Stimulated activated CD8-positive, alpha-beta memory T cell treated with anti-CD3 and anti-CD28 coated beads, Interleukin-12 subunit alpha, Interleukin-12 subunit beta, amount 100 ng/mL, for 24 hours (primary cell): ENCODE data around the gene GNPTAB.

Source experiments
- DNase-seq: peaks from one replicate; pipeline ENCODE4 v3.0.0-alpha.2; 2020; ENCODE audit errors: extremely low read depth

GNPTAB gene

GRCh38 chr12:101804409-101804808, 26.4 kb downstream of the GNPTAB start:
- no peak for DNase-seq

DNA sequence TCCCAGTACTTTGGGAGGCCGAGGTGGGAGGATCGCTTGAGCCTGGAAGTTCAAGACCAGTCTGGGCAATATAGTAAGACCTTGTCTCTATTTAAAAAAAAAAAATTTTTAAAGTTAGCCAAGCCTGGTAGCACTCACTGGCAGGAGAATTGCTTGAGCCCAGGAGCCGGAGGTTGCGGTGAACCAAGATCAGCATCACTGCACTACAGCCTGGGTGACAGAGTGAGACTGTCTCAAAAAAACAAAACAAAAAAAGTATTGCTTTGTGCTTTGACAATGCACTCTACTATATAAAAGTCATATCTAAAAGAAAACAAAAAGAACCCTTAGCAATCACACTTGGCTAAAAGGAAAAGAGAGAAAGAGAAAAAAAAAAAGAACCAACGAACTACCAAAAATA, 26.8 kb downstream of the GNPTAB start:
- DNase-seq, result no peak

DNA sequence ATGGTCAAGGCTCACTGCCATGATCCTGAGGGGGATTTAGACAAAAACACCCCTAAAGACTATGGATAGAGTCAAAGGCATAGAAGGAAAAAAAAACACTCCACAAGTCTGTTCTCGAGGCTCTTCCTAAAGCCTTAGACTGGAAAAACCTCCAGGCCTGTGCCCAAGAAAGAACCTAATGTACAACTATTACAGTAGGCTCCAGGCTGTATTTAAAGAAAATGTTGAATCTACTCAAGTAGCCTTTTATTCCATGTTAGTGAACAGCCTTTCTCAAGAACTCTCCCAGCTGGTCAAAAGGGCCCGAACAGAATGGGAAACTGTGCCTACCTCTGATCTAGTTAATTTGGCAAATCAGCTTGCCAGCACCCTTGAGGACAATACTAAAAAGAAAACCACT, 28.3 kb downstream of the GNPTAB start:
- DNase-seq, result no peak

- DNase-seq, result no peak
These were observed 31.0 kb downstream of the GNPTAB start for GRCh38 chr12:101799774-101800173.

DNA sequence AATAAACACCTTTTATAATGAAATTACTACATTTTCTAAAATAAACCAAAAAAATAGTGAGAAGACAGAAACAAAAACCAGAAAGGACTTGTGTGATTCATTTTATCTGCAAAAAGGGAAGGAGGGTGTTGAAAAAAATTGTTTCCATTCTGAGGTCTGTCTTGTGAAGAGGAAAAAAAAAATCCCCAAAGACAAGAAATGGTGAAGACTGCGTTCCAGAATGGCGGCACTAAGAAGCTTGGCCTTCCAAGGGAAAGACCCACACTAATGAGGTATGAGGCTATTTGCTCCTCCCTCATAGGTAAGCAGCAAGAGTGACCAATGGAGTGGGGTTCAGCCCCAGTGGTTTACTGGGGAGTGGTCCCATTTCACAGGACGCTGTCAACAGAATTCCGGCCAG, 35.0 kb downstream of the GNPTAB start:
- DNase-seq, result no peak

DNA sequence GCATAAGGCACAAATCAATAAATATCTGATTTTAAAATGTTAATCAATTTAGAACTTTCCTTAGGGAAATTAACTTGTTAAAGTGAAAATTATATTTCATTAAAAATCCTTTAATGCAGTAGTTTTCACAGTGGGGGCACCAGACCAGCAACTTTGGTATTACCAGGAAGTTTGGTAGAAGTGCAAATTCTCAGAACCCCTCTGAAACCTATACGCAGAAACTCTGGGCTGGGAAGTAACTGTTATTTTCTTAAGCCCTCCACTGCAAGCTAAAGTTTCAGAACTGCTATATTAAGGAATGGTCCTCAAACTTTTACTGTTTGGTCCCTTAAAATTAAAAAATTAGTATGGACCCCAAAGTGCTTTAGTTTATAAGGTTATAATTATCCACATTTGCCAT, 35.7 kb downstream of the GNPTAB start:
- DNase-seq, result no peak

DNA sequence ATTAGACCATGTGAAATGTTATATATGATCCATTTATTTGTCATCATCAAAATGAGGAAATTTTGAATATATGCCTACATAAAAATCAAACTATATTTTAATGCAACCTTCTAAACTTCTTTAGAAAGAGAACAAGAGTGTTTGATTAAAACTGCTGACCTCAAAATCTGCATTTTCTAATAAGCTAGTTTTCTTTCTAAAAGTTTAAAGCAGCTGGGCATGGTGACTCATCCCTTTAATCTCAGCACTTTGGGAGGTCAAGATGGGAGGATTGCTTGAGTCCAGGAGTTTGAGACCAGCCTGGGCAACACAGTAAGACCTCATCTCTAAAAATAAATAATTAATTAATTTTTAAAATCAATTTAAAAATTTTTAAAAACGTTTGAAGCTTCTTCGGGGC, 36.2 kb downstream of the GNPTAB start:
- DNase-seq, result no peak

- no peak for DNase-seq
These were observed 37.4 kb downstream of the GNPTAB start for GRCh38 chr12:101793401-101793800.

DNA sequence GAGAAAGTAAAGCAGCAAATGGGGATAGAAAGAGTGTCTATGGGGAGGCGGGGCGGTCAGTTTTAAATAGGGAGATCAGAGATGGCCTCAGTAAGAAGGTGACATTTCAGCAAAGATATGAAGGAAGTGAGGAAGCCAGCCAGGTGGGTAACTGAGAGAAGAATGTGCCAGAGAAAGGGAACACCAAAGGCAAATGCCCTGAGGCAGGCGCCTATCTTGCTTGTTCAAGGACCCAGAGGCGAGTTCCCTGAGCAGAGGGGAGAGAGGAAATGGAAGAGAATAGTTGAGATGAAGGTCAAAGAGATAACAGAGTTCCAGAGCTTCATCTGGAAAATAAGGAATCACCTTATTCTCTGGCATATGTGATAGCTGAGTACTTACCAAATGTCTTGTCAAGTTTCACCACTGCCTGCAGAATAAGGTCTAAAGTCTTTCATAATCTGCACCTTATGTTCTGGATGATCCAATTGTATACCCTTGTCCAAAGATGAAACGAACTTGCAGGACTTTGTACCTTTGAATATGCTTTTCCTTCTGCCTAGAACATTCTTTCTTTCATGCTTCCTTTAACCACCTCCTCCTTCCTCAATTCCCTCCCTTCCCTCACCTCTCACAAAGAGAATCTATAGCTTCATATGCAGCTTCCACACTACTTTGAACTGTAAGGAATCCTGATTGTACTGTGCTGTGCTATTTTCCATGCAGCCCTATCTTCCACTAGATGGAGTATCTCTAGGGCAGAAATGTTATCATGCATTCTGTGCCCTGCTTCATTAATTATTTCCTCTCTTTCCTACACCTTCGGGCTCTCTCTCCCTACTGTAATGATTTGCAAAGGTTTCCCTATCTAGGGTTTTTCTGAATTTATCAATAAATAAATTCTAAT, 38.5 kb downstream of the GNPTAB start:
- DNase-seq, result no peak

DNA sequence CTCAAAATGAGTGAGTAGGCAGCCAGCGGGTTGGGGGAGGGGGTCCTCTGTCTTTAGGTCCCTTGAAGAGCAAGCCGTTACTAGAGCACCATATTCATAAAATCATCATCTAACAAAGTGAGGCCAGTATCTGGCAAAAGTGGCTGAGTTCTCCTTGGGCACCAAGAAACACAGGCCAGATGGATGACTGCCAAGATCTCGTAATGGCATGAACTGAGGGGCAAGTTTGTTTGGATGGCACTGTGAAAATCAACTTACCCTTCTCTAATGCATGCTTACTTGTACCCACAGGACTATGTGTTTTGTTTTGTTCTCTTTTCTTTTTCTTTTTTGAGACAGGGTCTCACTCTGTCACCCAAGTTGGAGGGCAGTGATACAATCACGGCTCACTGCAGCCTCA, 41.6 kb downstream of the GNPTAB start:
- no peak for DNase-seq

DNA sequence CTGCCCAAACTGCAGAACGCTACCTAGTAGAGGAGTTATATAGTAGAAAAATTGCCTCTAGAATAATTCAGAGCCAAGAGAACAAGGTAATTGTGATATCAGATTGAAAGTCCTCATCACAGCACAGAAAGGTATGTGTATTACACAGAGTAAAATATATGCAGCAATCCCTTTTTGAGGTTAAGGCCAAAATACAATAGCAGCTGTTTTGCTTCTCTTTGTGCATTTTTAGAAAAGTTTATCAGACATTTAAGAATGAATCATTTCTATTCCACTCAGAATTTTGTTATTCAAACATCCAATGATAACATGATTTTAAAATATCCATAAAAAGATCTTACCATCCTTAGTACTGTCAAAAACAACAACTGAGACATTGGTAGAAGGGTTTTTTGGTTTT, 45.1 kb downstream of the GNPTAB start:
- no peak for DNase-seq

GRCh38 chr12:101784376-101784775, 46.4 kb downstream of the GNPTAB start:
- DNase-seq, result no peak

- DNase-seq, result no peak
These were observed 46.9 kb downstream of the GNPTAB start for GRCh38 chr12:101783838-101784237.

- no peak for DNase-seq
These were observed 47.6 kb downstream of the GNPTAB start for GRCh38 chr12:101783150-101783549.

GRCh38 chr12:101782273-101782731, 48.5 kb downstream of the GNPTAB start:
- no peak for DNase-seq

GRCh38 chr12:101781834-101782233, 48.9 kb downstream of the GNPTAB start:
- no peak for DNase-seq

- no peak for DNase-seq
These were observed 50.2 kb downstream of the GNPTAB start for GRCh38 chr12:101780599-101780998.

GRCh38 chr12:101779626-101780025, 51.1 kb downstream of the GNPTAB start:
- no peak for DNase-seq

- DNase-seq, result no peak
These were observed 51.6 kb downstream of the GNPTAB start for GRCh38 chr12:101779200-101779599.

GRCh38 chr12:101777978-101778377, 52.8 kb downstream of the GNPTAB start:
- DNase-seq, result no peak

DNA sequence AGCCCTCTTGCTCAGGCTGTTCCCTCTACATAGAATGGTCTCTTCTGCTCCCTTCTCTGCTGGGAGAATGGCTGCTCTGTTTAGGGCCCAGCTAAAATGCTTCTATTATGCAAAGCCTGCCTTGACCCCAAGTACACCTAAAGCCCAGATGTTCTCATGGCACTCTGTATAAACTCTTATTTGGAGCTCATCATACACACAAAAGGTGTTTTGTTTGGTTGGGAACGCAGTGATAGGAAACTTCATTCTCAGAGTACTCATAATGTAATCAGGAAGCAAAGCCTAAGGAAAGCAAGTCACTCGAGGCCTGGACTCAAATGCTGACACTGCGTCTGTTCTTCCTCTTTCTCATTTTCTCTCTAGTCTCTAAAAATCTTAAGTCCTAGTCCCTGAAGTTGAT, 53.3 kb downstream of the GNPTAB start:
- no peak for DNase-seq

DNA sequence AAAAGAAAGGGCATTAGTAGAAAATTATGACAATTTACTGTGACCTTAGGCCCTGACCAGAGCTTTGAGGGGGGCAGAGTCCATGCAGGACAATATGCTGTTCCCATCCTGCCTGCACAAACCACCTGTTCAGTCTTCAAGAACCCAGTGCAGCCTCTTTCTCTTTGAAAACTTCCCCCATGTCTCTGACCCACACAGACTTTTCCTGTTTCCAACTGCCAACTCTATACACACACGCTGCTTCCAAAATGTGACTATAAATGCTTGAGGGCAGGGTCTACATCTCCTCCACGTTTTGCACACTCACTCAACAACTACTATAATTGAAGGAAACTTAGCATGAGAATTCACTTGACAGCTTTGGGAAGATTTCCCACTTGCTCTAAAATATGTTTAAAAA, 54.9 kb downstream of the GNPTAB start:
- no peak for DNase-seq

DNA sequence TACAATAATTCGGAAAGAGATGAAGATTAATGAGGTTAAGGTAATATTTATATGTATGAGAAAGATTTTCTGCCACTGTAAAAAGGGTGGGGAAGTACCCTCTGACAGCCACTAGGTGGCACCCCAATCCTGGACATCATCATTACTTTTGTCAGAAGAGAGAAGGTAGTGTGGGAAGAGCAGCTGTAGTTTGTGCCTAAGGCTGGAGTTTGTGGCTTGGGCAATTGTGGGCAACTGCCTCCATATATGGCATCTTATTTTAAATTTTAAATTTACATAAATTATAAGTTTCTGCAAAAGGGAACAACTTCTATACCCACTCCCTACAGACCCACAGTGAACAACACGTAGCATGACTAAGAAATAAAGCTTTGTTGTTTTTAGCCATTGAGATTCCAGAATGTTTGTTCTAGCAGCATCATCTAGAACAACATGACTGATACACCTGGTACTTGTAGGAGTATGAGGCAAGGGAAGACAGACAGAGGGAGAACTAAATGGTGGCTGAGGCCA, 57.1 kb downstream of the GNPTAB start:
- peak; percentile 15 for DNase-seq
